GM21825 (cell line): ENCODE measurements around the gene NCSTN.

ENCODE experiments used
- ATAC-seq: cut with Tn5 transposase; IDR thresholded peaks from one replicate; pipeline ENCODE4 v1.9.1; 2021; ENCODE audit warnings: mild to moderate bottlenecking, moderate library complexity; ENCODE audit not compliant: unreplicated experiment

NCSTN gene

DNA sequence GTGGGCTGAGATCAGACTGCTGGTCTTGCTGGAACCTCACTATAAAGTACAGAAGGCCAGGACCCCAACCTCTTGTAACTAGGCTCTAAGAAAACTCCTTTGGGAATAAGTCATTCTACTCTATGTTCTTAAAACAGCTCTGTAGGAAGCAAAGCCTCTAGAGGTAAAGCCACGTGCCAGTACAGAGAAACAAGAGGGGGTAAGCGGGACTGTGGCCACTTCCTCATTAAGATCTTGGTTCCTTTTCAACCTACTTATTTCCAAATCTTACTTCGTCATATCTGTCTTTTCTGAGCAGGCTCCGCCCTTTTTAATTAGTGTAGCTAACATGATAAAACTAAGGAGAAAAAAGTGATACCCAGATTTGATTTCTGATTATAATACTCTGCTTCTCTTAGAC lies 3.8 kb downstream of the NCSTN start:
- ATAC-seq = no peak

DNA sequence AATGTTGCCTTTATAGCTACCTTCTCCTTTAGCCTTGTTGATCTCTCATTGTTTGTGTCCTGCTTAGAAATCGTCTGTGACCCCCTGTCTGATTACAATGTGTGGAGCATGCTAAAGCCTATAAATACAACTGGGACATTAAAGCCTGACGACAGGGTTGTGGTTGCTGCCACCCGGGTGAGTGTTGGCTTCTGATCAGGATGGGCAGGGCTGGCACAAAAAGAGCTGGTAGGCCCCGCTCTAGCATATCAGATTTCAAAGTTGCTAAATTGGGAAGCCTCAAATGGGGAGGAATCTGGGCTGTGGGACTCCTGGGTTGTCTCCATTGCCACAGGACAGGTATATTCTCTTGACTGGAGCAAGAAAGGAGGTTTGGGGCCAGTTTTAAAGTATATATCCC lies 8.4 kb downstream of the NCSTN start:
- ATAC-seq = no peak

DNA sequence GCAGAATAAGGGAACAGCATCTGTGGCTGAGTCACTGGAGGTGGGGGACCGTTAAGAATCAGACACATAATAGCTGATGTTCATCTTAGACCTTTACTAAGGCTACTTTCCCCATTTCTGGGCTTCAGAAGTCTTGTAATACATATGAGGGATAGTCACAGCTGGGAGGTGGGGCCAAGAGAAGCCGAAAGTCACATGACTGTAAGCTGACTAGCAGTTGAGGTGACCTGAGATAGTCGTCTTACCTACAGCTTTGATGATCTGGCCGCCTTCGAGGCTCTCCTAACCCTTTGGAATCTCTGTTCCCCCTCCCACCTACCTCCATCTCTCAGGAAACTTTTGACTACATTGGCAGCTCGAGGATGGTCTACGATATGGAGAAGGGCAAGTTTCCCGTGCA lies 9.4 kb downstream of the NCSTN start:
- ATAC-seq = no peak

GRCh38 chr1:160353223-160353622 lies 10.0 kb downstream of the NCSTN start:
- ATAC-seq = no peak

DNA sequence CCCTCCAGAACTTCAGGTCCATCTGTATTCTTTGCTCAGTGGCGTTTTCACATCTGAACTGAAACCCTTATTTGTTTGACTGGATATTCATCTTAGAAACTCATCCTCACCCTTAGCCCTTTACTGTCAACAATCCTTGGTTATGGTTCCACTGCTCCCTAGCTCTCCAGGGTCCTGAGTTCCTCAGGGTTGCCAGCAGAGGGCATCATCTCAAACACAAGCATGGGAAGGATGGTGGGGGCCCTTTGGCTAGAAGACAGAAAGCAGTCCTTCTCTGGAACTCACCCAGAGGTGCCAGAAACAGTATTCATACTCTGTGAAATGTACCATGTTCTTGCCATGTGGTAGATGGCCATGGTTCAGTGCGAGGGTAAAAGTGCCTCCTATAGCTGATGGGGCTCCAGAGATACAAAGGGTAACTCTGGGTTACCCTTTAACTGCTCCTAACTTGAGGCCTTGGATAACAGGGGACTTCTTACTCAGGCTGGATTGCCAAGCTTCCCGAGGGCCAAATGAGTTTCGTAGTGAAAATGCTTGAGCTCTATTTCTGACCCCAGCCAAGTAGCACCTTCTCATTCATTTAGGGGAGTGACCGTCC lies 11.3 kb downstream of the NCSTN start:
- no peak for ATAC-seq

DNA sequence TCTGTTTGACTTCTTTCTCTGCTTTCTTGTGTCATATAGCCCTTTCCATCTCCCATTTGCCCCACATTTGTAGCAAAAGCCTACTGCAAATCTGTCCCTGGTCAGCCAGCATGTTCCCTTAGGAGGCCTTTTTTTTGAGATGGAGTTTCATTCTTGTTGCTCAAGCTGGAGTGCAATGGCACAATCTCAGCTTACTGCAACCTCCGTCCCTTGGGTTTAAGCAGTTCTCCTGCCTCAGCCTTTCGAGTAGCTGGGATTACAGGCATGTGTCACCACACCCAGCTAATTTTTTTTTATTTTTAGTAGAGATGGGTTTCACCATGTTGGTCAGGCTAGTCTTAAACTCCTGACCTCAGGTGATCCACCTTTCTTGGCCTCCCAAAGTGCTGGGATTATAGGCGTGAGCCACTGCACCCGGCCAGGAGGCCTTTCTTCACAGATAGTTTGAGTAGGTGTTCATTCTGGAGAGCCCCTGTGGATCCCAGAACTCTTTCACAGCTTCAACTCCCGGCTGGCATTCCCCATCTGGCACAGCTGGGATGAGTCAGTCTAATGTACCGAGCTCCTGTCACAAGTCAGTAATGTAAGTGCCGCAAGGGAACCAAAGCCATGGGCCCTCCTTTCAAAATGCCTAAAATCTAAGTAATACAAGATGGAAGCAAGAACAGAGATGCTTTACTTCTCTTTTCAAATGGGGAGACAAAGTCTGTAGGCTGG lies 14.3 kb downstream of the NCSTN start:
- ATAC-seq = no peak

- ATAC-seq = no peak
Observed at GRCh38 chr1:160358073-160358472, 14.9 kb downstream of the NCSTN start.

GRCh38 chr1:160359559-160360226 lies 16.5 kb downstream of the NCSTN start:
- ATAC-seq = no peak

GRCh38 chr1:160360227-160360695 lies 17.1 kb downstream of the NCSTN start:
- no peak for ATAC-seq

DNA sequence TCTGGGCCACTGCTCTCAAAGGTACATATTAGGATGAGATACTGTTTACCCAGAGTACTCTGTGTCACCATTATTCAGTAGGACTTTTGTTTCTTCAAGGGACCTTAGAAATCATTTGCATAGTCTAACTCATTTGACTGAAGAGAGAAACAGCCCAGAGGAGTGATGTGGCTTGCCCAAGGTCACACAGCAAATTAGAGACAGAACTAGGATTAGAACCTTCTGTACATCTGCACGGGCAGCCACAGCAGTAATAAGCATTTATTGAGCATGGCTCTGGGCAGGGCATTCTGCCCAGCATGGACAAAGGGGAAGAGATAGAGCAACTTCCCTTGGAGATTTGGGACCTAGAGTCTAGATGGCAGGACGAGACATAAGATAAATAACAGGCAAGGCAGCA lies 18.0 kb downstream of the NCSTN start:
- ATAC-seq = no peak

DNA sequence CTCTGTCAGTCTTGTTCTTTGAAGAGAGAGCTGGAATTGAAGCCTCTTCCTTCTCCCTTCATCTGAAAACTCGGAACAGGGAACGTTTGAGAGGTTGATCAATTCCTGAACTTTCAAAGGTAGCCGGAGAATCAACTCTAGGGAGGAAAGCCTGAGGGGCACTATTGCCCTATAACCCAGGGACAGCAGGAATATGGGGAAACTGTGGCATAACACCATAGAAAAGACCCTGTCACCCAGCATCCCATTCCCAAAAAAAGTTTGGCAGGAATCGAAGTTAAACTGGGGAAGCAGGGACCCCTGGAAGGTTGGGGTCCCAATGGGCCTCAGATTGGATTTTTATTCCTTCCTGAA lies 18.6 kb downstream of the NCSTN start:
- no peak for ATAC-seq

DNA sequence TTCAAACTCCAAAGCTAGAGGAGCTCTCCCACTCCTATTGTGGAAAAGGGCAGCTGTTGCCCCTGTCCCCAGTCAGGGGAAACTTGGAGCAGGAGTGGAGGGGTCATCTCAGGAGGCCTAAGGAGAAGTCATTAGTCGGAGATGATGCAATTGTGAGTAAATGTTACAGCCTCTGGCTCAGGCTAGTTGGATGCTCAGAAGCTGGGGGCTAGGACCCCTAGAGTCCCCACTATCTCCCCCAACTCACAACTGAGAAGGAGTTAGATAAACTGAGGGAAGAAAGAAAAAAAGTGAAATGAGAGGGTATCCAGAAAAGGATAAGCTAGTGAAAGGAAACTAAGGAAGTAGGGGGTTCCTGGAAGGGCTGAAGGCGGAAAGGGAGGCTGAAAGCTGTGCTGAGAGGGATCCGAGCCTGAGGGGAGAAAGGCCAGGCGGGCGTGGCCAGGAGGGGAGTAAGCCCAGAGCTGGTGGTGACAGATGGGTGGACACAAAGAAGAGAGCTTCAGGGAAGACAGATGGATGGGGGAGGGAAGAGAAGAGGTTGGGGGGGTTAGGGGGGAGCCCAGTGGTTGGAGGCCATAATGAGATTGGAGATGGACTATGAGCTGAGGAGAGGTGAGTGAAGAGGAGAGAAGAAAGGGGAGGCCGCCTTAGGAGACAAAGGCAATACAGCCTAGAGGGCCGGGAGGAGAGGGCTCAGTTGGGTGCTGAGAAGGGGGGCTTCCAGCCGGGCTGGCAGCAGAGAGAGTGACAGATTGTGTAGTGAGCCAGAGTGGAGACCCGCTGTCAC lies 19.2 kb downstream of the NCSTN start:
- no peak for ATAC-seq

- ATAC-seq = no peak
Observed at GRCh38 chr1:160363010-160363409, 19.8 kb downstream of the NCSTN start.

- no peak for ATAC-seq
Observed at GRCh38 chr1:160363951-160364735, 21.0 kb downstream of the NCSTN start.

GRCh38 chr1:160365325-160365724 lies 22.1 kb downstream of the NCSTN start:
- ATAC-seq = no peak

DNA sequence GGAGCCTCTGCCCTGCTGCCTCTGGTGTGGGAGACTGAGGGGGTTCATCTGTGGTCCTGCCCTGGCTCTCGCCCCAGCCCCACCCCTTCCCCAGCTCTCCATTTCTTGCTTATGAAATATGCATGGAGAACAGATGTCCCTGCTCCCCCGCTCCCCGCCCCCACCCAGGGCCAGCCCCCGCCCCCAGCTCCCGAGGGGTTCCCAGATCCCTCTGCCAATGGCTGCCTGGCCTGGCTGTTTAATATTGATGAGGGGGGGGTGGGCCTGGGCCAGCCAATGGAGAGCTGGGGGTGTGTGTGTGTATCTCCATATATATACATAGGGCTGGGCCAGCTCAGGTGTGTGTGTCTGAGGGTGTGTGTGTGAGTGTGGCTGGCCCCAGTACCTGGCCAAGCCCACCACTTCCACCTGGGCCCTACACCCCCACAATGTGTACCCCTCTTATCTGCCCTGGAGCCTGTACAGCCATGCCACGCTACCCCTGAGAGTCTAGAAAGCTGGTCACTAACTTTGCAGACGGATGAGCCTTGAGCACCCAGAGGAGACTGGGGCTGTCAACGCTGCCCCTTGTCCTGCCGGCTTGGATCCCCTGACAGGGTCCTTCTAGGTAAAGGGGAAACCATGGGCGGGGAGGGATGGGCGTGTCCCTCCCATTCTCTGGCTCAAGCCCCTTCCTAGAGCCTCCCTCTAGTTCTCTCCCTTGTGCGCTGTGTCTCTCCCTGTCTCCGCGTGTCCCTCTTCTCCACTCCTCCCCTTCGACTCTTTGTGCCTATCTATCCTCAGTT lies 23.7 kb downstream of the NCSTN start, which contains the start of gene NHLH1:
NHLH1 (plus strand) TSS at position 341 of the 785 bp plus-strand sequence. CDS start 3,661 bp downstream, outside the sequence.
- no peak for ATAC-seq

- ATAC-seq = no peak
Observed at GRCh38 chr1:160367516-160367900, 24.3 kb downstream of the NCSTN start.

GRCh38 chr1:160367934-160368923 lies 25.0 kb downstream of the NCSTN start:
- ATAC-seq = no peak

GRCh38 chr1:160369087-160369486 lies 25.9 kb downstream of the NCSTN start:
- no peak for ATAC-seq
